BJ (cell line): ENCODE data around the gene FAM83G. TPM values are rescaled to one million over a fixed set of nuclear protein-coding genes. Genes with fewer than 3 reads are reported as not detected.

Experiments used
- CTCF ChIA-PET: fragments of 350-600 bp; formaldehyde crosslinking; extraction: SDS; loops from one replicate; lab custom pipeline; 2021; ENCODE audit warnings: antibody characterized with exemption, inconsistent platforms; lab: Yijun Ruan, JAX
- POLR2A ChIA-PET: fragments of 300-600 bp; sonication (Branson Sonifier 250); formaldehyde crosslinking; extraction: SDS; loops from one replicate; lab custom pipeline; 2021; ENCODE audit warnings: antibody characterized with exemption; lab: Charles Lee
- DNase-seq: peaks from one replicate; pipeline ENCODE4 v3.0.0-alpha.2; 2011; ENCODE audit warnings: low read depth
- H3K27me3 ChIP-seq: 2 replicates; pipeline ENCODE4 v1.6.0; 2011; ENCODE audit warnings: low read length; ENCODE audit not compliant: control insufficient read depth, insufficient read depth
- H3K36me3 ChIP-seq: 2 replicates; pipeline ENCODE4 v1.5.1; 2011; ENCODE audit warnings: low read length; ENCODE audit not compliant: control insufficient read depth, insufficient read depth
- H3K4me3 ChIP-seq: 2 replicates; pipeline ENCODE4 v1.5.1; 2011; ENCODE audit warnings: low read depth, mild to moderate bottlenecking, control low read depth, low read length
- polyA plus RNA-seq: library from polyadenylated mRNA; depleted of rRNA; stranded (reverse); fragments of >200 nt; gene quantifications from 2 replicates; pipeline ENCODE4 v1.2.3, GENCODE V29; 2011
- TF ChIP-seq, protein P1 (sequence below): IDR thresholded peaks from 2 replicates; pipeline ENCODE4 v1.5.1; 2011; ENCODE audit warnings: low read depth, mild to moderate bottlenecking, control low read depth, inconsistent platforms, low read length, moderate library complexity; ENCODE audit not compliant: insufficient read depth

The FAM83G gene
- polyA plus RNA-seq, 1 experiment, result 10.3 TPM

DNA sequence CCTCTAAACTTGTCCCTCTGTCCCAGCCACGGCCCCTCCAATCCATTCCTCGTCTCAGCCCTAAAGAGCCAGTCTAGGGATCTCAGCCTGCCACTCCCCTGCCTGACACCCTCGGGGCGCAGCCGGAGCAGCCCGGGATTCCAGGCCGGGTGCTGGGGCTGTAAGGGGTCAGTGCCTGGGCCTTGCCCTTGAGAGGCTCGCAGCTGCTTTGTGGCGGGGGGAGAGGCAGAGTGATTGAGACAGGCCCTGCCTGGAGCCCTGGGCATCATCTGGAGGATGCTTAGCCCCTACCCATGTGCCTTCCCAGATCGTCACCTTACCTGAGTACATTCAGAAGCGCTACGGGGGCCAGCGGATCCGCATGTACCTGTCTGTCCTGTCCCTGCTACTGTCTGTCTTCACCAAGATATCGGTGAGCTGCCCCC, 44.3 kb downstream of the FAM83G start:
- Histone ChIP-seq H3K4me3 (no peak overlapping the region), H3K36me3 (no peaks in the 10 kb centered on the region), H3K27me3 (no peaks in the 10 kb centered on the region)
- CTCF ChIA-PET, result interaction anchor here (0.6 to 2.2 kb wide), 15 partner anchors 8 to 252 kb away, joined by 3 to 14 read pairs (median 4); partner anchors contain the start of gene SLC5A10
- POLR2A ChIA-PET, result no interaction called here
- no peak for DNase-seq
- TF ChIP-seq, protein P1, sequence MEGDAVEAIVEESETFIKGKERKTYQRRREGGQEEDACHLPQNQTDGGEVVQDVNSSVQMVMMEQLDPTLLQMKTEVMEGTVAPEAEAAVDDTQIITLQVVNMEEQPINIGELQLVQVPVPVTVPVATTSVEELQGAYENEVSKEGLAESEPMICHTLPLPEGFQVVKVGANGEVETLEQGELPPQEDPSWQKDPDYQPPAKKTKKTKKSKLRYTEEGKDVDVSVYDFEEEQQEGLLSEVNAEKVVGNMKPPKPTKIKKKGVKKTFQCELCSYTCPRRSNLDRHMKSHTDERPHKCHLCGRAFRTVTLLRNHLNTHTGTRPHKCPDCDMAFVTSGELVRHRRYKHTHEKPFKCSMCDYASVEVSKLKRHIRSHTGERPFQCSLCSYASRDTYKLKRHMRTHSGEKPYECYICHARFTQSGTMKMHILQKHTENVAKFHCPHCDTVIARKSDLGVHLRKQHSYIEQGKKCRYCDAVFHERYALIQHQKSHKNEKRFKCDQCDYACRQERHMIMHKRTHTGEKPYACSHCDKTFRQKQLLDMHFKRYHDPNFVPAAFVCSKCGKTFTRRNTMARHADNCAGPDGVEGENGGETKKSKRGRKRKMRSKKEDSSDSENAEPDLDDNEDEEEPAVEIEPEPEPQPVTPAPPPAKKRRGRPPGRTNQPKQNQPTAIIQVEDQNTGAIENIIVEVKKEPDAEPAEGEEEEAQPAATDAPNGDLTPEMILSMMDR, result no peak

DNA sequence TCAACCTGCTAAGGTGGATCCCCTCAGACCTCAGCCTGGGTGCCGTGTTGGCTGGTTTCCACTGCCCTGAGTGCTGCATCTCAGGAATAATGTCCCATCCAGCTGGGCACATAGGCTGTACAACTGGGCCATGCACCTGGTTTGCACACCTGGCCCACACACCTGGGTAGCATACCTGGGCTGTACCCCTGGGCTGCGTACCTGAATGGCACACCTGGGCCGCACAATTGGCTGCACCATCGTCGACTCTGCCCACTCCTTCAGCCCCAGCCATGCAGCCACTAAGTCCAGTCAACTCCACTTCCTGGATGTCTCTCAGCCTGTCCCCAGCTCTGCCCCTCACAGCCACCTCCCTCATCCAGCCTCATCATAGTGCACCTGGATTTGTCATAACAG, 44.7 kb downstream of the FAM83G start:
- CTCF ChIA-PET, result interaction anchor here (0.6 to 2.8 kb wide), 8 partner anchors 8 to 101 kb away, joined by 3 to 13 read pairs (median 4); partner anchors contain the start of gene SLC5A10

DNA sequence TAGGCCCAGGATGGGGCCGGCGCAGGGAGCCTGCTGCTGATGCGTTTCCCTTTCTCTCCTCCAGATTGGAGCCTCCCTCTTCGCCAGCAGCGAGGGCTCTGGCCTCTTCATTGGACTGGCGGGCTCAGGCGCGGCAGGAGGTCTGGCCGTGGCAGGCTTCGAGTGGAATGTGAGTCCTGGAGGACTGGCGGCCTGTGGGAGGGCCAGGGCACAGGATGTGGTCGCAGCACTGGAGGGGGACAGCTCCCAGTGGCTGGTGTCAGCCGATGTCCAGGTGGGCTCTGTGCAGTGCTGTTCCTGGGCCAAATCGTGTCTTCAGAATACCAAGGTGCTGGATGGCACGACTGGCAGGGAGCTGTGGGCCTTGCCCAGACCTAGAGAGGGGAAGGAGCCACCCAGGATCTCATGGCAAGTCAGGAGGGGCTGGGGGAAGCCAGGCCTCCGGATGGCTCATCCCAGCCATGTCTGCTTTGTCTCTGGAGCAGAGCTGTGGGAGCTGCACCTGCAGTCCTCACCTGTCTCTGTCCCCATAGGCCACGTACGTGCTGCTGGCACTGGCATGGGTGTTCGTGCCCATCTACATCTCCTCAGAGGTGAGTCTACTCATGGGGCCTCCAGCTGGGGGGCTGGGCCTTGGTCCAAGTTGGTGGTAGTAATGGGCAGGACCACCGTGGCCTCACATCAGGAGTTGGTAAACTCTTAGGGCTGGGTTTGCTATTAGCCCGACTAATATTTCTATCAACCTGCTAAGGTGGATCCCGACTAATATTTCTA, 45.3 kb downstream of the FAM83G start:
- TF ChIP-seq, protein P1, result no peak
- POLR2A ChIA-PET, result no interaction called here
- DNase-seq, result no peak
- H3K4me3 ChIP-seq, result no peak overlapping the region
- CTCF ChIA-PET, result interaction anchor here (0.6 to 2.8 kb wide), 4 partner anchors 7 to 70 kb away, joined by 3 to 7 read pairs (median 4); partner anchors contain the start of gene SLC5A10
- H3K27me3 ChIP-seq, result no peaks in the 10 kb centered on the region
- H3K36me3 ChIP-seq, result no peaks in the 10 kb centered on the region

More for the DNA sequence above, 44.7 kb downstream of the FAM83G start:
- no peak for DNase-seq
- POLR2A ChIA-PET, result no interaction called here
- Histone ChIP-seq H3K36me3 (no peaks in the 10 kb centered on the region), H3K4me3 (no peak overlapping the region), H3K27me3 (no peaks in the 10 kb centered on the region)
- TF ChIP-seq, protein P1, result no peak

DNA sequence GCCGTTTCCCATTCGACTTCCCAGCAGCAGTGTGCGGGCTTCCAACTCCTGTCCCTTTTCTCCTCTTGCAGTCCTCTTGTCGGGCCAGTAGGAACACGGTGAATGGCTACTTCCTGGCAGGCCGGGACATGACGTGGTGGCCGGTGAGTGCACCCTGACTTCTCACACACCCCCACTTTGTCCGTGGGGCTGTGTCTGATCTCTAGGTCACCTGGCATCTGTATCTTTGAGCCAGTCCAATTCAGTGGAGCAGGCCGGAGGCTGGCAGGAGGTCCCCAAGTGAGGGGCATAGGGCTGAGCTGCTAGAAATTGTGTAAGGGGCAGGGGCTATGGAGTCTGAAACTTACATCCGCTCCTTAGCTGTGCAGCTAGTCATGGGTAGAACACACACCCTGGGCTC, 46.0 kb downstream of the FAM83G start:
- TF ChIP-seq, protein P1, result no peak
- no peaks in the 10 kb centered on the region for H3K36me3 ChIP-seq
- no peaks in the 10 kb centered on the region for H3K27me3 ChIP-seq
- CTCF ChIA-PET, result interaction anchor here (2.8 kb wide), 1 partner anchor 11 kb away, joined by 7 read pairs; no protein-coding TSS in a partner anchor
- no peak overlapping the region for H3K4me3 ChIP-seq
- no peak for DNase-seq
- POLR2A ChIA-PET, result no interaction called here

DNA sequence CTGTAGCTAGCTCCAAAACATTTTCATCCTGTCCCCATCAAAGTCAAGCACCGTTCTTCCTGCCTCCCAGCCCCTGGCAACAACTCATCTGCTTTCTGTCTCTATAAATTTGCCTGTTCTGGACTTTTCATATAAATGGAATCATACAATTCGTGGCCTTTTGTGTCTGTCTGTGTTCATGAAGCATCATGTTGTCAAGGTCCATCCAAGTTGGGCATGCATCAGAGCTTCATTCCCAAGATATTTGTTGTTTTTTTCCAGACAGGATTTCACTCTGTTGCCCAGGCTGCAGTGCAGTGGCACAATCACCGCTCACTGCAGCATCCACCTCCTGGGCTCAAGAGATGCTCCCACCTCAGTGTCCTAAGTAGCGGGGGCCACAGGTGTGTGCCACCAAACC, 46.7 kb downstream of the FAM83G start:
- Histone ChIP-seq H3K4me3 (no peak overlapping the region), H3K36me3 (no peaks in the 10 kb centered on the region), H3K27me3 (no peaks in the 10 kb centered on the region)
- DNase-seq, result no peak
- POLR2A ChIA-PET, result no interaction called here
- TF ChIP-seq, protein P1, result no peak
- CTCF ChIA-PET, result interaction anchor here (2.8 kb wide), 1 partner anchor 12 kb away, joined by 7 read pairs; no protein-coding TSS in a partner anchor
